A204.1 (cell line): ENCODE results near the gene BPIFA1.

ENCODE experiments used
- FAIRE-seq: peaks from 2 replicates; lab custom pipeline; 2012; peaks lifted over from hg19 to GRCh38; lab: Jason Lieb, UNC

Gene BPIFA1

GRCh38 chr20:33240923-33241322 lies 5.1 kb downstream of the BPIFA1 start:
- no peak for FAIRE-seq

GRCh38 chr20:33242319-33243100 lies 6.7 kb downstream of the BPIFA1 start:
- no peak for FAIRE-seq

GRCh38 chr20:33246077-33246476 lies 10.3 kb downstream of the BPIFA1 start:
- no peak for FAIRE-seq

GRCh38 chr20:33249456-33249855 lies 13.7 kb downstream of the BPIFA1 start:
- no peak for FAIRE-seq

GRCh38 chr20:33250666-33251065 lies 14.9 kb downstream of the BPIFA1 start:
- FAIRE-seq, result no peak

- FAIRE-seq, result no peak
Observed at GRCh38 chr20:33251496-33251895, 15.7 kb downstream of the BPIFA1 start.

- no peak for FAIRE-seq
Observed at GRCh38 chr20:33252460-33252859, 16.7 kb downstream of the BPIFA1 start.

- no peak for FAIRE-seq
Observed at GRCh38 chr20:33255005-33255404, 19.2 kb downstream of the BPIFA1 start.

GRCh38 chr20:33257237-33257636 lies 21.4 kb downstream of the BPIFA1 start:
- no peak for FAIRE-seq

- FAIRE-seq, result no peak
Observed at GRCh38 chr20:33259371-33259770, 23.6 kb downstream of the BPIFA1 start.

- FAIRE-seq, result no peak
Observed at GRCh38 chr20:33261465-33261864, 25.7 kb downstream of the BPIFA1 start.

GRCh38 chr20:33262658-33263065 lies 26.9 kb downstream of the BPIFA1 start:
- FAIRE-seq, result no peak

- no peak for FAIRE-seq
Observed at GRCh38 chr20:33263784-33264183, 28.0 kb downstream of the BPIFA1 start.

GRCh38 chr20:33267701-33268100 lies 31.9 kb downstream of the BPIFA1 start:
- FAIRE-seq, result no peak

GRCh38 chr20:33272155-33272873 lies 36.5 kb downstream of the BPIFA1 start:
- FAIRE-seq, result no peak

- FAIRE-seq, result no peak
Observed at GRCh38 chr20:33273117-33273851, 37.5 kb downstream of the BPIFA1 start.

- FAIRE-seq, result no peak
Observed at GRCh38 chr20:33275215-33275614, 39.4 kb downstream of the BPIFA1 start.

- FAIRE-seq, result no peak
Observed at GRCh38 chr20:33275871-33276270, 40.1 kb downstream of the BPIFA1 start.

GRCh38 chr20:33276303-33277113 lies 40.7 kb downstream of the BPIFA1 start:
- no peak for FAIRE-seq

GRCh38 chr20:33277471-33278441 lies 42.0 kb downstream of the BPIFA1 start:
- FAIRE-seq, result no peak

- no peak for FAIRE-seq
Observed at GRCh38 chr20:33278700-33279099, 42.9 kb downstream of the BPIFA1 start.
